Right lobe of liver (tissue), 6 donors: ENCODE data around the gene AQP7. TPM values are rescaled to one million over a fixed set of nuclear protein-coding genes. Genes with fewer than 3 reads are reported as not detected.

Experiments used
- ATAC-seq, 4 donors: fragments of 200-7000 bp; cut with Tn5 transposase; one replicate each; pipeline ENCODE4 v1.9.1; 2020; ENCODE audit warnings: mild to moderate bottlenecking in 4 of 4, moderate library complexity in 4 of 4
- DNase-seq, 3 donors: peaks; one replicate each; pipeline ENCODE4 v3.0.0-alpha.2; 2020
- H3K27ac ChIP-seq, 3 donors: fragments of 200-600 bp; one replicate each; pipeline ENCODE4 v1.8.0; 2022
- H3K27me3 ChIP-seq, 2 donors: fragments of 200-600 bp; one replicate each; pipeline ENCODE4 v1.8.0; 2022
- H3K36me3 ChIP-seq, 4 donors: fragments of 200-600 bp; sonication (generic) in 1 of 4; one replicate each; pipeline versions ENCODE4 v1.5.1 to v1.8.0; 2017 to 2022; ENCODE audit warnings: control low read depth in 1 of 4
- H3K4me1 ChIP-seq, 4 donors: fragments of 200-600 bp; sonication (generic) in 1 of 4; one replicate each; pipeline versions ENCODE4 v1.5.1 to v1.8.0; 2017 to 2022; ENCODE audit warnings: control low read depth in 1 of 4
- H3K4me3 ChIP-seq, 3 donors: fragments of 200-600 bp; one replicate each; pipeline ENCODE4 v1.8.0; 2022
- H3K9me3 ChIP-seq, 4 donors: fragments of 200-600 bp; sonication (generic) in 1 of 4; one replicate each; pipeline versions ENCODE4 v1.5.1 to v1.8.0; 2017 to 2022; ENCODE audit warnings: control low read depth in 1 of 4
- CTCF ChIP-seq, 4 donors: fragments of 200-600 bp in 3 of 4; fragments of 450-650 bp in 1 of 4; IDR thresholded peaks; one replicate each; pipeline versions ENCODE4 v1.5.1 to v1.8.0; 2016 to 2022; ENCODE audit warnings: antibody characterized with exemption in 4 of 4, mild to moderate bottlenecking in 2 of 4
- POLR2A ChIP-seq: fragments of 450-650 bp; IDR thresholded peaks from one replicate; pipeline ENCODE4 v1.6.1; 2017; ENCODE audit warnings: antibody characterized with exemption, mild to moderate bottlenecking
- WGBS: methylation state at CpG from one replicate; pipeline ENCODE4 v1.1.6; 2018; ENCODE audit warnings: low coverage, low lambda C conversion rate; ENCODE audit not compliant: insufficient coverage; ENCODE audit errors: missing lambda C conversion rate; 5-methylcytosine and 5-hydroxymethylcytosine counted together
- intact Hi-C, 2 donors: fragments of 100-400 bp; cut with DNase I; formaldehyde crosslinking; loops; one replicate each; pipeline versions ENCODE4 v1.11.2 to v1.14.1; 2022
- total RNA-seq, 6 experiments: library from RNA; depleted of rRNA in 2 of 6; stranded (reverse); fragments of >200 nt in 2 of 6; fragmentation: NEBNext Ultra II Directional in 3 of 6; extraction: Animal tissue kit (Norgen Biotek cat#: 25700) in 3 of 6; gene quantifications; one replicate each; pipeline versions ENCODE4 v1.1.0 to v1.2.4, GENCODE V29; 2016 to 2023
- donor health status: DM: no; HTN: yes; CAD: no.
- donor health status: DM: no; HTN: no; CAD: no.
- donor health status: DM: no; HTN: no; CAD: no.
- donor health status: DM: no; HTN: yes; CAD: no.
- donor health status: DM: no; HTN: yes; CAD: no.

AQP7 gene
- total RNA-seq, 6 experiments from 2014 or later: 10.4 to 25.1 (median 16.6) TPM

DNA sequence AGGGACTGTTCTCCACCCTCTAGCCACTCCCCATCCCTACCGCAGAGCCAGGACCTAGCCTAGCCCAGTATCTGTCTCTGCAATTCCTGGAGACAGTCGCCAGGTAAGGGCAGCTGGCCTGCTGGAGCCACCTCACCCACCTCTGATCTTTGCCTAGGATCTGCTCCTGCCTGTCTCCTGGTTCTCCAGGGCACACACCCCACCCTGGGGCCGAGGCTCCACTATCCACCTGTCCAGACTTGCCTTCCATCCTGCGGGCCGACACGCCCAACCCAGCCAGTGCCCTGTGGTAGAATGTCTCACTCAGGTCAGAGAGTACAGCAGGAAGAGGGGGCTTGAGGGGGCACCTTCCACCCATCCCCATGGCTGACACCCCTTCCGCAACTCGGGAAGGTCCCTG, 15.7 kb upstream of the AQP7 start:
- WGBS: 80% methylated on average over 1 of the region's 8 CpGs
- ATAC-seq: no peak
- intact Hi-C loops: no loop called here
- no peaks in the 10 kb centered on the region for H3K36me3 ChIP-seq
- no peaks in the 10 kb centered on the region for H3K9me3 ChIP-seq
- no peak overlapping the region for H3K27ac ChIP-seq
- DNase-seq: no peak
- H3K27me3 ChIP-seq: no peaks in the 10 kb centered on the region
- TF ChIP-seq POLR2A (no peak), CTCF (IDR thresholded peaks at IDR 0.05) (no peak)
- no peak overlapping the region for H3K4me3 ChIP-seq
- peaks cover 0 to 18% (median 8%) of the 10 kb centered on the region in 4 donors for H3K4me1 ChIP-seq

- DNase-seq (no peak), ATAC-seq (no peak)
- H3K27ac ChIP-seq: no peak overlapping the region
- no peaks in the 10 kb centered on the region for H3K9me3 ChIP-seq
- 46% methylated on average over 3 of the region's 5 CpGs for WGBS
- H3K4me1 ChIP-seq: peaks cover 0 to 18% (median 8%) of the 10 kb centered on the region in 4 donors
- no peaks in the 10 kb centered on the region for H3K27me3 ChIP-seq
- H3K36me3 ChIP-seq: no peaks in the 10 kb centered on the region
- TF ChIP-seq POLR2A (no peak), CTCF (IDR thresholded peaks at IDR 0.05) (no peak)
- intact Hi-C loops: no loop called here
- H3K4me3 ChIP-seq: no peak overlapping the region
Measured at GRCh38 chr9:33416996-33417395, 14.6 kb upstream of the AQP7 start.

DNA sequence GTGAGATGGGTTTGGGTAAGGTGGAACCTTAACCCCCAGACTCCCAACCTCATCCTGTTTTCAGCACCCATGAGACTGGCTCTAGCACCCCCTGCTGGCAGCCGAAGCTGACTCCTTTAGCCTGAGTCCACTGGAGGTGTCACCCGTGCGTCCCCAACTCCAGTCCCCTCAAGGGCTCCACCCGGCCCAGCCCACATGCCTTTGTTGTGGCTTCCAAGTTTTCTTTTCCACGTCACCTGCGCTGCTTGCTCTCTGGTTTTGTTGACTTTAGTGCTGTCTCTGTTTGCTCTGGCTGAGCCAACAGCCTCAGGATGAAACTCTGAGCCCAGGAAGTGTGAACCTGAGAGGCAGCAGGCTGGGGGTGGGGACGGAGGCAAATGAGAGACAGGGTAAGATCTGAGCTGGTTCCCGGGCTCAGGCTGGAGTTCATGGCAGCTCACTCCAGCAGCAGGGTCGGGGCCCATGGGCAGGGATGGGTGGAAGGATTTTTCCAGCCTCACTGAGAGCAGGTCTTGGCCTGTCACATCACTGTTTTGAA, 13.2 kb upstream of the AQP7 start:
- TF ChIP-seq POLR2A (no peak), CTCF (IDR thresholded peaks at IDR 0.05) (peak; percentile 66 to 90 (median 82))
- WGBS: 6% methylated on average over 9 of the region's 9 CpGs
- intact Hi-C loops: no loop called here
- peaks cover 0 to 18% (median 8%) of the 10 kb centered on the region in 4 donors for H3K4me1 ChIP-seq
- H3K9me3 ChIP-seq: no peaks in the 10 kb centered on the region
- no peaks in the 10 kb centered on the region for H3K36me3 ChIP-seq
- DNase-seq (peak; percentile 83 to 96 (median 95)), ATAC-seq (peak; percentile 93 to 96 (median 94))
- peak overlapping the region in 2 of 3 donors; percentile 53 to 55 for H3K27ac ChIP-seq
- no peaks in the 10 kb centered on the region for H3K27me3 ChIP-seq
- no peak overlapping the region for H3K4me3 ChIP-seq

DNA sequence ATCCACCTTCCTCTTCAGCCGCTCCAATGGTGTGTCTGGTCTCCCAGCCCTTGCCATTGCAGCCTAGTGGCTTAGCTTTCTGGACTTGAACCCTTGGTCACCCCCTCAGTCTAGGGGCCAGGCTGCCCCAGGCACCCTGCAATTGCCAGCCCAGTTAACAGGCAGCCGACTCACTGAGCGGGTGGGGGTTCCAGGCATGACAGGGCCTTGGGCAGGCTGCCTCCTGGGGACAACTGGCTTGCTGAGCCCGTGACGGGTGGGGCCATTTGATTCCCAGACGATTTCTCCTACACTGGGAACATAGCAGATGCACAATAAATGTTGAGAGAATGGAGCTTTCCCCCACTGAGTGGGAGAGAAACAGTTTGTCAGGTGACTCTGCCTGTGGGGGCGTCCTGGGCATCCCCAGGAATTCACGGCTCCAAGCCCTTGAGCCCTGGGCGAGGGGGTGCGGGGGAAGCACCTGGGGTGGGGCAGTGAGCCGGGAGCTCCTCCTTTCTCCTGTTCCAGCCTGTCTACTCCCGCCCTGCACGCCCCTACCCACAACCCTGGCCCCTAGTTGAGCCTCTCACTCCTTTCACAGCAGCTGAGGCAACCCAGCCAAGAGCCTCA, 12.6 kb upstream of the AQP7 start:
- no peak for DNase-seq
- H3K27ac ChIP-seq: peak overlapping the region in 2 of 3 donors; percentile 53

More for the DNA sequence above, 12.6 kb upstream of the AQP7 start:
- Histone ChIP-seq H3K4me3 (no peak overlapping the region), H3K9me3 (no peaks in the 10 kb centered on the region), H3K4me1 (peaks cover 0 to 18% (median 8%) of the 10 kb centered on the region in 4 donors), H3K27me3 (no peaks in the 10 kb centered on the region), H3K36me3 (no peaks in the 10 kb centered on the region)
- intact Hi-C loops: loop anchor here in 1 of 2 donors (5.0 kb wide), 1 partner anchor 42 kb away; no protein-coding TSS in a partner anchor
- ATAC-seq: no peak
- 100% methylated on average over 1 of the region's 13 CpGs for WGBS
- TF ChIP-seq CTCF (IDR thresholded peaks at IDR 0.05) (no peak), POLR2A (no peak)
